CD4-positive, alpha-beta T cell (primary cell): ENCODE measurements around the gene AUTS2. TPM values are rescaled to one million over a fixed set of nuclear protein-coding genes. Genes with fewer than 3 reads are reported as not detected.

Experiments used
- ATAC-seq: fragments of 200-7000 bp; cut with Tn5 transposase; one replicate; pipeline ENCODE4 v1.10.0; 2022; ENCODE audit warnings: mild to moderate bottlenecking; ENCODE audit not compliant: poor library complexity
- CTCF ChIA-PET: fragments of 350-600 bp; sonication (Branson Sonifier 250); formaldehyde crosslinking; loops from one replicate; lab custom pipeline; 2021; ENCODE audit warnings: antibody characterized with exemption, inconsistent platforms; lab: Charles Lee
- POLR2A ChIA-PET: fragments of 350-600 bp; sonication (Branson Sonifier 250); formaldehyde crosslinking; loops from one replicate; lab custom pipeline; 2021; ENCODE audit warnings: antibody characterized with exemption, inconsistent platforms; lab: Charles Lee
- DNase-seq, 14 experiments: peaks; one replicate each; pipeline ENCODE4 v3.0.0-alpha.2; 2013 to 2020; ENCODE audit warnings: mixed read lengths in 2 of 14
- H3K27ac ChIP-seq, 2 donors: one replicate each; pipeline versions ENCODE4 v1.5.1 to v1.7.0; 2013; ENCODE audit warnings: low read length in 2 of 2, low read depth in 1 of 2, mild to moderate bottlenecking in 1 of 2
- H3K27me3 ChIP-seq, 2 experiments: 1 replicate in 1 of 2; 2 replicates in 1 of 2; pipeline versions ENCODE4 v1.6.1 to v1.7.0; 2013; ENCODE audit warnings: low read length in 2 of 2, control low read depth in 1 of 2, mild to moderate bottlenecking in 1 of 2, moderate library complexity in 1 of 2; ENCODE audit not compliant: insufficient read depth in 2 of 2, control insufficient read depth in 1 of 2
- H3K36me3 ChIP-seq: one replicate; pipeline ENCODE4 v1.6.1; 2013; ENCODE audit warnings: low read length, control low read depth; ENCODE audit not compliant: insufficient read depth
- H3K4me1 ChIP-seq: one replicate; pipeline ENCODE4 v1.6.1; 2013; ENCODE audit warnings: low read length, control low read depth; ENCODE audit not compliant: insufficient read depth
- H3K4me3 ChIP-seq: one replicate; pipeline ENCODE4 v1.5.1; 2013; ENCODE audit warnings: mild to moderate bottlenecking, low read length, moderate library complexity
- H3K9me3 ChIP-seq, 2 experiments: 1 replicate in 1 of 2; 2 replicates in 1 of 2; pipeline versions ENCODE4 v1.6.1 to v1.7.0; 2013; ENCODE audit warnings: low read length in 2 of 2, mild to moderate bottlenecking in 2 of 2, control low read depth in 1 of 2, moderate library complexity in 1 of 2; ENCODE audit not compliant: control insufficient read depth in 1 of 2, insufficient read depth in 1 of 2
- H3K27ac Mint-ChIP-seq: one replicate; pipeline ENCODE4 v1.8.0; 2020; ENCODE audit warnings: mixed read lengths
- H3K27me3 Mint-ChIP-seq: one replicate; pipeline ENCODE4 v1.8.0; 2021; ENCODE audit warnings: mixed read lengths
- H3K36me3 Mint-ChIP-seq: one replicate; pipeline ENCODE4 v1.8.0; 2021; ENCODE audit warnings: low read depth, mixed read lengths
- H3K4me1 Mint-ChIP-seq: one replicate; pipeline ENCODE4 v1.8.0; 2021; ENCODE audit warnings: low read depth, mixed read lengths
- H3K4me3 Mint-ChIP-seq: one replicate; pipeline ENCODE4 v1.8.0; 2020; ENCODE audit warnings: mild to moderate bottlenecking, mixed read lengths
- H3K9me3 Mint-ChIP-seq: one replicate; pipeline ENCODE4 v1.8.0; 2020; ENCODE audit warnings: mixed read lengths
- intact Hi-C, 2 experiments: fragments of 100-400 bp; cut with DNase I in 1 of 2; cut with micrococcal nuclease in 1 of 2; formaldehyde crosslinking; loops; one replicate each; pipeline versions ENCODE4 v1.15.1 to v1.9.0; 2023 to 2025; cut with DNase I, micrococcal nuclease
- total RNA-seq, 174 experiments: library from RNA in 2 of 174; stranded (reverse) in 2 of 174; gene quantifications; one replicate each; pipeline ENCODE4 v1.2.3 and lab custom pipeline; 2021 to 2026
- TF ChIP-seq, protein P1 (sequence below): fragments of 200-600 bp; IDR thresholded peaks from one replicate; pipeline ENCODE4 v1.8.0; 2022; ENCODE audit warnings: antibody characterized with exemption, mild to moderate bottlenecking

Gene AUTS2
- total RNA-seq, 2 experiments from 2014 or later: 43.6 to 47.6 TPM

DNA sequence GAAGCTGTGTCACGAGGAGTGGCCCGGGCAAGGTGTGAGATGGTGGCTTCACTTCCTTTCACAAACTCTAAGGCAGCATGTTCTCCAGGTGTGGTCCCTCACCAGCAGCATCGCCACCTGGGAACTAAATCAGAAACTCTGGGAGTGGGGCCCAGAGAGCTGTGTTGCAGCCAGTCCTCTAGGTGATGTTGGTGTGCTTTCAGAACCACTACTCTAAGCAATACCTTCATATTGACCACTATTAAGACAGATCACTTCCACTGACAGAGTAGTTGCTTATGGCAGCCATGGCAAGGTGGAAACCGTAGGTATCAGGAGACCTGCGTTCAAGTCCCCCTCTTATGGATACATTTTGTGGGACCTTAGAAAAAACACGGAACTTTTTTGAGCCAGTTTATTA is 1037.9 kb downstream of the AUTS2 start:
- H3K27me3 Mint-ChIP-seq: no peaks in the 10 kb centered on the region
- no peak overlapping the region for H3K27ac Mint-ChIP-seq
- DNase-seq (no peak), ATAC-seq (no peak)
- no peak overlapping the region for H3K4me3 ChIP-seq
- no peaks in the 10 kb centered on the region for H3K36me3 Mint-ChIP-seq
- intact Hi-C loops: loop anchor here in 1 of 2 experiments (5.0 kb wide), 1 partner anchor 61 kb away; no protein-coding TSS in a partner anchor
- H3K4me1 ChIP-seq: no peaks in the 10 kb centered on the region
- peaks cover 0 to 13% of the 10 kb centered on the region in 2 experiments for H3K9me3 ChIP-seq
- CTCF ChIA-PET: no interaction called here
- POLR2A ChIA-PET: no interaction called here
- H3K27me3 ChIP-seq: no peaks in the 10 kb centered on the region
- H3K4me3 Mint-ChIP-seq: no peak overlapping the region
- H3K9me3 Mint-ChIP-seq: no peaks in the 10 kb centered on the region
- H3K36me3 ChIP-seq: no peaks in the 10 kb centered on the region
- H3K4me1 Mint-ChIP-seq: no peaks in the 10 kb centered on the region
- TF ChIP-seq, protein P1, sequence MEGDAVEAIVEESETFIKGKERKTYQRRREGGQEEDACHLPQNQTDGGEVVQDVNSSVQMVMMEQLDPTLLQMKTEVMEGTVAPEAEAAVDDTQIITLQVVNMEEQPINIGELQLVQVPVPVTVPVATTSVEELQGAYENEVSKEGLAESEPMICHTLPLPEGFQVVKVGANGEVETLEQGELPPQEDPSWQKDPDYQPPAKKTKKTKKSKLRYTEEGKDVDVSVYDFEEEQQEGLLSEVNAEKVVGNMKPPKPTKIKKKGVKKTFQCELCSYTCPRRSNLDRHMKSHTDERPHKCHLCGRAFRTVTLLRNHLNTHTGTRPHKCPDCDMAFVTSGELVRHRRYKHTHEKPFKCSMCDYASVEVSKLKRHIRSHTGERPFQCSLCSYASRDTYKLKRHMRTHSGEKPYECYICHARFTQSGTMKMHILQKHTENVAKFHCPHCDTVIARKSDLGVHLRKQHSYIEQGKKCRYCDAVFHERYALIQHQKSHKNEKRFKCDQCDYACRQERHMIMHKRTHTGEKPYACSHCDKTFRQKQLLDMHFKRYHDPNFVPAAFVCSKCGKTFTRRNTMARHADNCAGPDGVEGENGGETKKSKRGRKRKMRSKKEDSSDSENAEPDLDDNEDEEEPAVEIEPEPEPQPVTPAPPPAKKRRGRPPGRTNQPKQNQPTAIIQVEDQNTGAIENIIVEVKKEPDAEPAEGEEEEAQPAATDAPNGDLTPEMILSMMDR: no peak
- no peak overlapping the region for H3K27ac ChIP-seq

DNA sequence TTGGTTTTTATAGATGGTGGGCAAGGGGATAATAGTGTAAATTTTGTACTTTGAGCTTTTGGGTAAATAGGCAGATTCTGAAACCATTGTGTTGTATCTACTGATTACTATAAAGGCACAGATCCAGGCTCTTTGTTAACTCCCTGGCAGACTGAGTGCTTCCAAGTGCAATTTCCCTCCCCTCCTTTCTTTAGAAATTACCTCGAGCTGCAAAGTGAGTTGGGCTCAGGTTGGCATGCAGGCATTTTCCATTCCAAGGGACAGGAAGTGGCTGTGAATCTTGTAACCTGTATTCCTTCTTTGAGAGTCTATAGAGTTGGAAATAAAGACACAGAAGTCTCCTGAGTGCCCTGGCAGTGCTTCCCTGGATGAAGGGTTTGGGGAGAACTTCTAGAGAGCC is 1039.5 kb downstream of the AUTS2 start:
- H3K27ac ChIP-seq: no peak overlapping the region
- intact Hi-C loops: loop anchor here in 1 of 2 experiments (5.0 kb wide), 1 partner anchor 60 kb away; no protein-coding TSS in a partner anchor
- H3K27ac Mint-ChIP-seq: no peak overlapping the region
- no peaks in the 10 kb centered on the region for H3K27me3 ChIP-seq
- H3K27me3 Mint-ChIP-seq: no peaks in the 10 kb centered on the region
- TF ChIP-seq, protein P1: no peak
- no peaks in the 10 kb centered on the region for H3K4me1 ChIP-seq
- H3K4me1 Mint-ChIP-seq: no peaks in the 10 kb centered on the region
- no peak for DNase-seq
- no peaks in the 10 kb centered on the region for H3K36me3 ChIP-seq
- no peaks in the 10 kb centered on the region for H3K36me3 Mint-ChIP-seq
- no peak overlapping the region for H3K4me3 Mint-ChIP-seq
- no peak for ATAC-seq
- no peaks in the 10 kb centered on the region for H3K9me3 Mint-ChIP-seq
- H3K4me3 ChIP-seq: no peak overlapping the region
- ChIA-PET POLR2A (no interaction called here), CTCF (no interaction called here)
- peaks cover 0 to 6% of the 10 kb centered on the region in 2 experiments for H3K9me3 ChIP-seq

DNA sequence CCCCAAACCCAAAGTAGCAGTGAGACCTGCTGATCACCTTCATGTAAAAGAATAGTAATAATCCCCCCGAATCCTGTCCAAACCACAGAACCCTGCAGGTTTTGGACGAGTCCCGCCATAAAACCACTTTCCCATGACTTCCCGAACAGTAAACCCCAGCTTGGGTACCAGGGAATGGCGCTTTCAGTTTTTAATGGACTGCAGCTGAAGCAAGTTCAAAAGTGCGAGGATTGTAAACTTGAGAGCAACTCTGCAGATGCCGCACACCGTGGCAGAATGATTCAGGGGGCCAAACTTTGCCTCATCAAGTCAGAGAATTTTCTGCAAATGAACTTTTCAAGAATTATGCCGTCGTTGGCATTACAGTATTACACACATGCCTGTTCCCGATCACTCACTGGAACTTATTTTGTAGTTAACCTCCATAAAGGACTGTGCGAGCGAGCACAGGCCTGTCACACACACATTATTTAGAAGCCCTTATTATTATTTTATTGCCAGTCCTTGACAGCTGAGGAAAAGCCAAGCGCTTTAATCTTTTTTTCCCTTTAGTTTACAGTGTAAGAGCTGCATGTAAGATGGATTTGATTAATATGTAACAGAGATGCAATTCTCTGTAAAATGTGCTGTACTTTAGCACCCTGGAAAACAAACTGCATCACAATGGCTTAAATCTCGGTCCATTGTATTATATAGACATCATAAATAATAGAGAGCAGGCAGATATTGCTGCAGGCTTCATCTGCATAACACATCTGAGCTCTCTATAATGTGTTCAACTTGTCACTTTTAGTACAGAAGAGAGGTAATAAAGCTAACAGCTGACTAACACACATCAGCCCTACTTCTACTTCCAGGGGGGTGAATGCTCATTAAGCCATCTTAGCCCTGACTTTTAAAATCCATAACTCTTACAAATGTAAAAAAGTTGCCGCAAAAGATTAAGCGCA is 1040.2 kb downstream of the AUTS2 start:
- Histone ChIP-seq H3K4me1 (no peaks in the 10 kb centered on the region), H3K27me3 (no peaks in the 10 kb centered on the region), H3K27ac (no peak overlapping the region), H3K9me3 (peaks cover 0 to 3% of the 10 kb centered on the region in 2 experiments), H3K36me3 (no peaks in the 10 kb centered on the region), H3K4me3 (no peak overlapping the region)
- Mint-ChIP-seq H3K36me3 (no peaks in the 10 kb centered on the region), H3K4me1 (no peaks in the 10 kb centered on the region), H3K27me3 (no peaks in the 10 kb centered on the region), H3K27ac (no peak overlapping the region), H3K4me3 (no peak overlapping the region), H3K9me3 (no peaks in the 10 kb centered on the region)
- ChIA-PET CTCF (no interaction called here), POLR2A (no interaction called here)
- TF ChIP-seq, protein P1: no peak
- DNase-seq: no peak
- ATAC-seq: no peak
- intact Hi-C loops: loop anchor here in 1 of 2 experiments (5.0 kb wide), 1 partner anchor 59 kb away; no protein-coding TSS in a partner anchor
